Stimulated activated CD4-positive, alpha-beta T cell treated with anti-CD3 and anti-CD28 coated beads, Interleukin-4, amount 100 ng/mL, for 48 hours (primary cell): Measurements from ENCODE around the gene CRIM1.

Experiments
- DNase-seq, 2 donors: peaks; one replicate each; pipeline ENCODE4 v3.0.0-alpha.2; 2020; ENCODE audit warnings: low read depth in 2 of 2

Gene CRIM1

GRCh38 chr2:36371070-36371874 is 15.7 kb downstream of the CRIM1 start:
- DNase-seq = no peak

GRCh38 chr2:36371928-36372391 is 16.4 kb downstream of the CRIM1 start:
- DNase-seq = no peak

- no peak for DNase-seq
Observed at GRCh38 chr2:36373149-36373926, 17.8 kb downstream of the CRIM1 start.

GRCh38 chr2:36374585-36374984 is 19.0 kb downstream of the CRIM1 start:
- no peak for DNase-seq

DNA sequence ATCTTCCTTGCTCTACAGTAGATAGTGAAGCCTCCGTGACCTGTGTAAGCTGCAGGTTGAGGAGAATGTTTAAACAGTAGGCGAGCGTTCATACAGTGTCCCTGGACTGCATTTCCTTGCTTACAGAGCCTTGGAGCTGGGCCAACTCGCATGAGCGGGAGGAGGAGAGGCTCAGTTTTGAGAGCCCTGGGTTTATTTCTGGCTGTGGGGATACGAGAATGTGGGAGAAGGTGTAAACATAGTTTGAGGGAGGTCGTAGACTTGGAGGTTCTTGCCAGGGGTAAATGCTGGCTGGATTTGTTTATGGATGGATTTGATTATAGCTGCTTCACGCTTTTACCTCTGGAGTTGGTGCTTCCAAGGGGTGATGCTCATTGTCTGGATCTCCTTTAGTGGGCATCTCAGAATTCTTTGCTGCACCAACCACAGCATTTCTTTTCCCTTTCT is 20.8 kb downstream of the CRIM1 start:
- no peak for DNase-seq

DNA sequence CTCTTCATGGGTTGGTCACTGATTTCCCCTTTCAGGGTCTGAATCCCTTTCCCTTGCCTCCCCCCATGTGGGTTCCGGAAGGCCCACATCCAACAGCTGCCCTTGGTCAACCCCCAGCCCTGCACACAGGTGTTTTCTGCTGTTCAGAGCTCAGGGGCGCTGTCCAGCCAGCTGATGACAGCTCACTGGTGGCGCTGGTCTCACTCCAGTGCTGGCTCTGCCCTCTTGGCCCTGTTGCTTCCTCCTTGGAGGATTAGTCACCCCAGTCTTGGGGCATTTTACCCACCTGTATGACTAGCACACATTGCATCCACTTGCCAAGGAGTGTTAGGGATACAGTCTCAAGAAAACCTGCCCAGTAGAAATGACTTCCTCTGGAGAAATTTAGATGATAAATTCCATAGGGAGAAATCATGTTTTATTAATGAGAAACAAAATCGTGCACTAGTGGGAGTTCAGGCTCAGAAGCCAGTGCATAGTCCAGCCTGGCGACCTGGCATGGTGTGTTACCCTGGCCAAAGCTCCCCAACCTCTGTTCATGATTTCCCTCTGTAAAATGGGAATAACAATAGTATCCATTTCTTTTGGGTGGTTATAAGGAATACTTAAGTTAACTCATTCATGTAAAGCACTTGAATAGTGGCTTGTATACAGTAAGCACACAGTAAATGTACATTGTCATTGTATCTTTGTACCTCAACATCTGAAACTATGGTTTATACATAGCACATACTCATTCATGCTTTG is 21.6 kb downstream of the CRIM1 start:
- DNase-seq = no peak

DNA sequence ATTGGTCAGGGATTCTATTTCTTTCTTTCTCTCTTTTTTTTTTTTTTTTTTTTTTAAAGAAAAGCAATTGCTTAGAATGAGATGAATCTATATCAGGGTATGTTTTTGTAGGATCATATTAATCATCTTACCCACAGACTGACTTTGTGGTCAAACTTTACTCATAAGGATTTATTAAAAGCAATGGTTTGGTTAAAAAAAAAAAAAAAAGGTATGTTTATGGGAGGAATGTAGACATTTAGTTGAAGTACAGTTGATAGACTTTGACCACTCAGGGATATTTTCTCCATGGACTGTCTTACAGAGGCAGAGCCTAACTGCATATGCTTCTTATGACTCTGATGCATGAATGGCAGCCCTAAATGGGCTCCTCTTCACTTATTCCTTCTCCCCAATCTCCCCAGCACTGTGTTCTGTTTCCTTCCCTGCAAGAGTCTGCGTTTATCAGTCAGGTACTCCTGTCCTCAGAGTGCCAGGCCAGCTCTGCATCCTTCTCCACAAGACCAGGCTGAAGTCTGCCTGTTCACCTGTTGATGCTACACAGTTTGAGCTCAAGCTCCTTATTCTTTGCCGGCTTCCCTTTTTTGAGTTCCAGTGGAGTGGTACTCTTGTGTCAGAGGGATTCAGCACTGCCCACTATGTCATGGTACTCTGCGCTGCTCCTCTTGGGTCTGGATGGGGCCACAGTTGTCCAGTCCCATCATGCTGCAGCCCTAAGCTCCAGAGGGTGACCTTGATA is 24.3 kb downstream of the CRIM1 start:
- DNase-seq = no peak

DNA sequence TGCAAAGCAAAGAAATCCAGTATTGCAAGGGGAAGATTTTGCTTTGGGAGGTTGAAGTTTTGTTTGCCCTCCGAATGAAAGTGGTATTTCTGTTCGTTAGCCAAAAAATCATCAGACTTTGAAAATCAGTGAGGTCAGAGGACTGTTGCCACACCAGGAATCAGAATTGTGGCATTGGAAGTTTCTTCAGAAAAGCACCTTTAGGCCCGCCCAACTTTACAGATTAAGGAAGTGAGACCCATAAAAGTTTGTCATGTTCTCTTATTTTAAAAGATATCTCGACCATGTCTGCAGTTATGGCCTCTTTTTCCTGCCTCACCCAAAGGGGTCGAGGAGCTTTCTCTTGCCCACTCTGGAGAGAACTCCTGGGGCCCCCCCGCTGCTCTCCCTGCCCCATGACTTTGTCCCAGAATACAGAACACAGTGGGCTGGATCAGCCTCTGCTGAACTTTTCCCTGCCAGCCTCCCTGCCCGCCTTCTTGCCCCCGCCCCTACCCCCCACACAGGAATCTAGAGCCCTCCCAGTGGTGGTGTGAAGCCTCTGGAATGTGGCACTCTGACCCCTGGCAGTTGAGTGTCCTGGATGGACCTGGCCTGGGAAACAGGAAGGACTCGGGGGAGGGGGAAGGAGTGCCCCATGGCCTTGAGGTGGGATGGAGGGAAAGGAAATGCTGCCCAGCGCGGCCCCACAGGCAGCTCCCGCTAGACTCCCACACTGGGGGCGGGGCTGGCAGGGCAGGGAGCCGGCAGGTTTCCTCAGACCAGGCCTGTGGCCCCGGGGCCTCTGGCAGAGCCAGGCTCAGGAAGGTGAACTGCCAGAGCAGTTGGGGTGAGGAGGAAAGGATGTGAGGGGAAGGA is 25.3 kb downstream of the CRIM1 start:
- no peak for DNase-seq

- no peak for DNase-seq
Observed at GRCh38 chr2:36381993-36382392, 26.4 kb downstream of the CRIM1 start.

DNA sequence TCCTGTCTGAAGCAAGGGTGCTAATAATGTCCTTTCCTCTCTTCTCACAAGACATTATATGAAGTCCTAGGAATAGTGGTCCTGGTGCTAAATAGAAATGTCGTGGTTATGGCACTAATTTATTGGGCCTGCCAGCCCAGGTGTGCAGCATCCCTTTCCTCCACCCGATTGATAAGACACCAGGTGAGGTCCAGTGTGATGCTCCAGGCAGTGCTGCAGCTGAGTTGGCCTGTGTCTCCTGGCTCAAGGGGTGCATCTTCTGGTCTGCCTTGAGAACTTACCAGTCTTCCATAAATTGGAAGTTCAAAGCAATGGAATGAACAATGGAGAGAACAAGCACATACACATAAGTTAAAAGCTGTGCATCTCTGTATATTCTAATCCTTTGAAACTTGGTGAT is 26.9 kb downstream of the CRIM1 start:
- DNase-seq = no peak

DNA sequence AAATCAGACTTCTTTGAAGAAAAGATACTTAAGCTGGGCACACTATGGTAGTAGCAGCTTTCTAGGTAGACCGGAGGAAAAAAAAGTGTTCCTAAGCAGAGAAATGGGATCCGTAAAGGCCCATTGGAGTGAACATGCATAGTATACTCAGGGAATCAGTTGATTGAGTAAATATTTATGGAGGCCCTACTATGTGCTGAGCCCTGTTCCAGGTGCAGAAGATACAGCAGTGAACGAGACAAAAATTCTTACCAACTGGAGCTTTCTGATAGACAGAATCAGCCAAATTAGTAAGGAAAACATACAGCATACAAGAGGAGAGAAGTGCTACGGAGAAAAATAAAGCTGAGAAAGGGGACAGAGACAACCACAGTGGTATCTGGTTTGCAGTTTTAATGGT is 28.1 kb downstream of the CRIM1 start:
- no peak for DNase-seq

DNA sequence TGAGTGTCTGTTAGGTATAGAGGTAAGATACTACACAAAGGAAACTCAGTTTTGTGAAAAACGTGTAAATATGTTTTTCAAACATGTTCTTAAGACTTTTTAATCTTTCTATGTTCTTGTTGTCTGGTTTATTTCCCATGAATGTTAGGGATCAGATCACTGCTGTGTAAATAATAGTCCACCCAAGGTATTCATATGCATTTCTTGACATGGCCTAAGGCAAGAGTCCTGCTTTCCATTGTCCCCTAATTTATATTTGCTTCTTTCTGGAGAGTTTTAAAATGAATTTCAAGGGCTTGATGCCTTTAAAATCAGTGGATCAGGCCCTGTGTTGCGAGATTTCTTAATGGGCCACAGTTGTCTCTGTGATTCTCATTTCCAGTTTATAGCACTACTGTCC is 28.9 kb downstream of the CRIM1 start:
- DNase-seq = no peak

DNA sequence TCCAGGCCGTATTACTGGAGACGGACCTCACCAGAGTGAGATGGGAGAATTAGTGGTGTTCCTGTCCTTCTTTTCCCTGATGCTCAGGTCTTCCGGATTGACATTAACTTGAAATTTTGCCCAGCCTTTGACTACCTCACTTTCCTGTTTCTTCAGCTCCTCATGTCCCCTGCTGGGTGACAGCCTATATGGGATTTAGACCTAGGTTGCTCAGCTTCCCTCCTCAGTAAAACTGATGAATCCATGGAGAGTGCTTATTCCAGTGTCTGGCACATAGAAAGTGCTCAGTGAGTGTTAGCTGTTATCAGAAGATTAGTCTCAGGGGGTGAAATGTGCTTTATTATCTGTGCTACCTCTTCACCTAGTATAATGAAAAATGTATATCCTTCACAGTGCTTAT is 30.0 kb downstream of the CRIM1 start:
- no peak for DNase-seq

DNA sequence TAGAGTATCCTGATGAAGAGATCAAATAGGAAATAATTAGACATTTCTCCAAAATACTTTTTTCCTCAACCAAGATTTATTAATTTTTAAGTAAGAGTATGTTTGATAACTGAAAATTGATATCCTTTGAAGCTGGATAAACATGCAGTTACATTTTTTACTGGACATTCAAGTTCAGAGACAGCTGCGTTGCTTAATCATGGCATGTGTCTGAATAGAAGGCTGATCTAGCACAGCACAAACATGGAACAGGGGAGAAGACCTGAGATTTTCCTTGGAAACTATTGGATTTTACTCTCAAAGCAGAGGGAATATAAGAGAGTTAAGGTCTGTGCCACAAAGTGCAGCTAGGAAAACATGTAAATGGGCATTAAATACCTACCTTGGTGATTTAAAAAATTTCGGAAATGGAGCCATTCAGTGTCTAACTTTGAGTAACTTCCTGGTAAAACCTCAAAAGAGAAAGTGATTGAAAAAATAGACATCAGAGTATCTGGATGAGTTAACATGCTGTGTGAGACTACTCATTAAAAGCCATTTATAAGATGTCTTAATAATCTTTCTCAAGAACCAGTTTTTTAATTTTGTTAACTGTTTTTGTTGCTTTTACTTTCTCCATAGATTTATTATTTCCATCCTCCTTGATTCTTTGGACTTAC is 31.8 kb downstream of the CRIM1 start:
- no peak for DNase-seq

GRCh38 chr2:36388472-36388871 is 32.9 kb downstream of the CRIM1 start:
- no peak for DNase-seq

- no peak for DNase-seq
Observed at GRCh38 chr2:36389091-36389564, 33.5 kb downstream of the CRIM1 start.

- DNase-seq = no peak
Observed at GRCh38 chr2:36389577-36389976, 34.0 kb downstream of the CRIM1 start.

DNA sequence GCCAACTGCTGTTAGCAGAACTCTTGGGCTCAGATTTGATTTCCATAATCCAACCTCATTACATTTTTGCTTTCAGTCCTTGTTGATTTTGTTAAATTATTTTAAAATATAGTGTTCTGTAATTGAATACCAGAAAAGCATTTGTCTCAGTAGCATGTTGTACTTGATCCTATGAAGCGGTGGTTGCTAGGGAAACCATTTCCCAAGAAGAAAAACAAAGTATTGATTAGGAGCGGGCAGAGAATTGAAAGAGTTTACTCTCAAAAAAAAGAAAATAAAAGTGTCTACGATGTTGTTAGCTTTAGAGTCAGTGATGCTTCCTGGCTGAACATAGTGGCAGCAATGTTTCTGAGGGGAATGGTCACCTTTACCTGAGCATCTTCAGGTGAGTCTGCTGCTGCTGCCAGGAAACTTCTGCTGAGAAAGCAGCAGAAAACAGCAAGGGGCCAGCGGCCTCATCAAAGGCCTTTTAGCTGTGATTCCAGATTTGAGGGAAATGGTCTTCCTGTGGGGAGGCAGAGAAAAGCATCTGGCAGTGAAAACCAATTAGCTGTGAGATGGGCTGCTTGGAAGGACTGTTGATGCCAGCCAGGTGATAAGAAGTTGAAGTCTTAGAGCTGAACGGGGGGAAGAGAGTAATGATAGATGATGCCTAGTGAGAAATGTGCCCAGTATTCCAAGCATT is 37.1 kb downstream of the CRIM1 start:
- no peak for DNase-seq

DNA sequence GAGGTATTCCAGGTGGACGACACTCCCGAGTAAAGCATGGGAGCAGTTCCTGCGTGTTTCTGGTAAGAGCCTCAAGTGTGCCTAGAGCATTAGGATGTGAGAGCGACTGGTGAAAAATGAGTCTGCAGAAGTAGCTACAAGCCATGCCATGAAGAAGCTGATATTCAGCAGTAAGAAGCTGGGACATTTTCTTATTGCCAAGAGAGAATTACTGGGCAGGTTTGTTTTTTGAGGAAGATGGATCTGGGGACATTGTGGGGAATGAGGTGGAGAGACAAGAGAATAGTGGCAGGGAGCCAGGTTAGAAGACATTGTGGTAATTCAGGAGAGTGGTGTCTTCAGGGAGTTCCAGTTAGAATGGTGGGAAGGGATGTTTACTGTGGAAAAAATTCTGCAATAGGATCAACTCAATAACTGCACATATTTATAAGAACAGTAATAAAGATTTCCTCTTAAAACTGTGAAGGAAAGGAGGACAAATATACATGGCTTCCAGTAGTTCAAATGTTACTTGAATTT is 38.2 kb downstream of the CRIM1 start:
- no peak for DNase-seq
